ENCODE measurements around the gene UBALD2.

GRCh38 chr17:76274112-76274956, 9.2 kb downstream of the UBALD2 start:
- no peak for TF ChIP-seq CTCF (IDR thresholded peaks at IDR 0.05; ENCODE audit: poor library complexity, severe bottlenecking)
- TF ChIP-seq EZH2 (IDR thresholded peaks at IDR 0.05; ENCODE audit: borderline replicate concordance, insufficient read depth, low read length, poor library complexity, severe bottlenecking): no peak
